ENCODE data around the gene ARHGAP8. TPM values are rescaled to one million over a fixed set of nuclear protein-coding genes. Genes with fewer than 3 reads are reported as not detected.

ARHGAP8 gene
- total and polyA plus RNA-seq, 2 of the 13 experiments (the other 11 are each of a cell fraction or from before 2014, with no cell fraction given), result 0.07 TPM; not detected in 1

DNA sequence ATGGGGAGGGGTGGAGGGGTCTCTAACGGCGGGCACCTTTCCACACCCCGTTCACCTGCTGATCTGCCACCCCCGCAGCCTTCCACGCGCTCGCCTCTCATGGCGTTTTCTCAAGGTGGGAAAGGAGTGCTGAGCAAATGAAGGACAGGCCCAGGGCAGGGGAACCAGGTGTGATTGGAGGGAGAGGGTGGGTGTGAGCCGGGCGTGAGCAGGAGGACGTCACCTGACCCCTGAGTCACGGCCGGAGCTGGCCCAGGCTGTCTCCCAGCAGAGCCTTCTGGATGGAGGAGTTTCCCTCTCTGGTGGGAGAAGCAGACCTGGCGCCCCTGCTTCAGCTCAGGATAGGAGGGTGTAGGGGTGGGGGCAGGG is 14.0 kb upstream of the ARHGAP8 start (continued):
- TF ChIP-seq, protein P1, sequence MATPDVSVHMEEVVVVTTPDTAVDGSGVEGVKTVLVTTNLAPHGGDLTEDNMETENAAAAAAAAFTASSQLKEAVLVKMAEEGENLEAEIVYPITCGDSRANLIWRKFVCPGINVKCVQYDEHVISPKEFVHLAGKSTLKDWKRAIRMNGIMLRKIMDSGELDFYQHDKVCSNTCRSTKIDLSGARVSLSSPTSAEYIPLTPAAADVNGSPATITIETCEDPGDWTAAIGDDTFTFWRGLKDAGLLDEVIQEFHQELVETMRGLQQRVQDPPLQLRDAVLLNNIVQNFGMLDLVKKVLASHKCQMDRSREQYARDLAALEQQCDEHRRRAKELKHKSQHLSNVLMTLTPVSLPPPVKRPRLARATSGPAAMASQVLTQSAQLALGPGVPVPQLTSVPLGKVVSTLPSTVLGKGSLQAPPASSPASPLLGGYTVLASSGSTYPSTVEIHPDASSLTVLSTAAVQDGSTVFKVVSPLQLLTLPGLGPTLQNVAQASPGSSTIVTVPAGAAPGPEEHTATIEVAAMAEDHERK (CRISPR knock-in tag; IDR thresholded peaks at IDR 0.05; ENCODE audit: low read depth), result no peak
- no peak for TF ChIP-seq ZNF75D (CRISPR knock-in tag; IDR thresholded peaks at IDR 0.05; ENCODE audit: borderline replicate concordance)
- TF ChIP-seq, protein P2, sequence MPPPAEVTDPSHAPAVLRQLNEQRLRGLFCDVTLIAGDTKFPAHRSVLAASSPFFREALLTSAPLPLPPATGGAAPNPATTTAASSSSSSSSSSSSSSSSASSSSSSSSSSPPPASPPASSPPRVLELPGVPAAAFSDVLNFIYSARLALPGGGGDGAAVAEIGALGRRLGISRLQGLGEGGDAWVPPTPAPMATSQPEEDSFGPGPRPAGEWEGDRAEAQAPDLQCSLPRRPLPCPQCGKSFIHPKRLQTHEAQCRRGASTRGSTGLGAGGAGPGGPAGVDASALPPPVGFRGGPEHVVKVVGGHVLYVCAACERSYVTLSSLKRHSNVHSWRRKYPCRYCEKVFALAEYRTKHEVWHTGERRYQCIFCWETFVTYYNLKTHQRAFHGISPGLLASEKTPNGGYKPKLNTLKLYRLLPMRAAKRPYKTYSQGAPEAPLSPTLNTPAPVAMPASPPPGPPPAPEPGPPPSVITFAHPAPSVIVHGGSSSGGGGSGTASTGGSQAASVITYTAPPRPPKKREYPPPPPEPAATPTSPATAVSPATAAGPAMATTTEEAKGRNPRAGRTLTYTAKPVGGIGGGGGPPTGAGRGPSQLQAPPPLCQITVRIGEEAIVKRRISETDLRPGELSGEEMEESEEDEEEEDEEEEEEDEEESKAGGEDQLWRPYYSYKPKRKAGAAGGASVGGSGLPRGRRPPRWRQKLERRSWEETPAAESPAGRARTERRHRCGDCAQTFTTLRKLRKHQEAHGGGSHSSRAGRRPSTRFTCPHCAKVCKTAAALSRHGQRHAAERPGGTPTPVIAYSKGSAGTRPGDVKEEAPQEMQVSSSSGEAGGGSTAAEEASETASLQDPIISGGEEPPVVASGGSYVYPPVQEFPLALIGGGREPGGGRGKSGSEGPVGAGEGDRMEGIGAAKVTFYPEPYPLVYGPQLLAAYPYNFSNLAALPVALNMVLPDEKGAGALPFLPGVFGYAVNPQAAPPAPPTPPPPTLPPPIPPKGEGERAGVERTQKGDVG (CRISPR knock-in tag; IDR thresholded peaks at IDR 0.05; ENCODE audit: borderline replicate concordance), result no peak
- TF ChIP-seq, protein P3, sequence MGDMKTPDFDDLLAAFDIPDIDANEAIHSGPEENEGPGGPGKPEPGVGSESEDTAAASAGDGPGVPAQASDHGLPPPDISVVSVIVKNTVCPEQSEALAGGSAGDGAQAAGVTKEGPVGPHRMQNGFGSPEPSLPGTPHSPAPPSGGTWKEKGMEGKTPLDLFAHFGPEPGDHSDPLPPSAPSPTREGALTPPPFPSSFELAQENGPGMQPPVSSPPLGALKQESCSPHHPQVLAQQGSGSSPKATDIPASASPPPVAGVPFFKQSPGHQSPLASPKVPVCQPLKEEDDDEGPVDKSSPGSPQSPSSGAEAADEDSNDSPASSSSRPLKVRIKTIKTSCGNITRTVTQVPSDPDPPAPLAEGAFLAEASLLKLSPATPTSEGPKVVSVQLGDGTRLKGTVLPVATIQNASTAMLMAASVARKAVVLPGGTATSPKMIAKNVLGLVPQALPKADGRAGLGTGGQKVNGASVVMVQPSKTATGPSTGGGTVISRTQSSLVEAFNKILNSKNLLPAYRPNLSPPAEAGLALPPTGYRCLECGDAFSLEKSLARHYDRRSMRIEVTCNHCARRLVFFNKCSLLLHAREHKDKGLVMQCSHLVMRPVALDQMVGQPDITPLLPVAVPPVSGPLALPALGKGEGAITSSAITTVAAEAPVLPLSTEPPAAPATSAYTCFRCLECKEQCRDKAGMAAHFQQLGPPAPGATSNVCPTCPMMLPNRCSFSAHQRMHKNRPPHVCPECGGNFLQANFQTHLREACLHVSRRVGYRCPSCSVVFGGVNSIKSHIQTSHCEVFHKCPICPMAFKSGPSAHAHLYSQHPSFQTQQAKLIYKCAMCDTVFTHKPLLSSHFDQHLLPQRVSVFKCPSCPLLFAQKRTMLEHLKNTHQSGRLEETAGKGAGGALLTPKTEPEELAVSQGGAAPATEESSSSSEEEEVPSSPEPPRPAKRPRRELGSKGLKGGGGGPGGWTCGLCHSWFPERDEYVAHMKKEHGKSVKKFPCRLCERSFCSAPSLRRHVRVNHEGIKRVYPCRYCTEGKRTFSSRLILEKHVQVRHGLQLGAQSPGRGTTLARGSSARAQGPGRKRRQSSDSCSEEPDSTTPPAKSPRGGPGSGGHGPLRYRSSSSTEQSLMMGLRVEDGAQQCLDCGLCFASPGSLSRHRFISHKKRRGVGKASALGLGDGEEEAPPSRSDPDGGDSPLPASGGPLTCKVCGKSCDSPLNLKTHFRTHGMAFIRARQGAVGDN (CRISPR knock-in tag; IDR thresholded peaks at IDR 0.05), result peak; percentile 29
- TF ChIP-seq FOSL2 (CRISPR knock-in tag; IDR thresholded peaks at IDR 0.05), result peak; percentile 64
- TF ChIP-seq ZFP36L1 (CRISPR knock-in tag; IDR thresholded peaks at IDR 0.05), result no peak
- TF ChIP-seq, protein P4, sequence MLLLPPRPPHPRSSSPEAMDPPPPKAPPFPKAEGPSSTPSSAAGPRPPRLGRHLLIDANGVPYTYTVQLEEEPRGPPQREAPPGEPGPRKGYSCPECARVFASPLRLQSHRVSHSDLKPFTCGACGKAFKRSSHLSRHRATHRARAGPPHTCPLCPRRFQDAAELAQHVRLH (CRISPR knock-in tag; IDR thresholded peaks at IDR 0.05; ENCODE audit: borderline replicate concordance, low read depth), result no peak
- peak; percentile 12; the same call in 1 of the 2 replicates for TF ChIP-seq SIN3A (IDR thresholded peaks at IDR 0.05; ENCODE audit: borderline replicate concordance, low read depth, low read length)
- no peak for TF ChIP-seq ZNF724P (CRISPR knock-in tag; IDR thresholded peaks at IDR 0.05; ENCODE audit: borderline replicate concordance)
